ENCODE measurements around the gene MYO3B. TPM values are rescaled to one million over a fixed set of nuclear protein-coding genes. Genes with fewer than 3 reads are reported as not detected.

MYO3B gene
- total and polyA plus RNA-seq, 2 donors (not counting 3 experiments of a cell fraction or from before 2014, with no cell fraction given), result 0.03 TPM; not detected in 1

DNA sequence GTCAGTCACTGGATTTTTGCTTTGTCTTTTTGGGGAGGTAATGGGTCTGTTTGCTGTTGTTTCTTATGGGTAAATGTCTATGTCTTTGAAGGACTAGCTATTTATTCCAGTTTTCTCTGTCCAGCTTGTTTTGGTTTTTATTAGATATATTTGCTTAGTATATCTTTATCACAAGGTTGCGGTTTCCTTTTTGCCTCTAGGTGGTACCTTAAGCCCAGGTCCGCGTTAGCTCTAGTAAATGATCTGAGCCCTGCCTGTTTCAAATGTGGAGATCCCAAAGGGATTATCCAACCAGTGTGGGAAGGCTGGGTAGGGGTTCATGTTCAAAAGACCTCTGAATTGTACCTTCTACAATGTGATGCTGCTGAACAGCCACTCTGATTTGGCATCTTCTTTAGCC, 114.5 kb downstream of the MYO3B start:
- TF ChIP-seq, protein P1, sequence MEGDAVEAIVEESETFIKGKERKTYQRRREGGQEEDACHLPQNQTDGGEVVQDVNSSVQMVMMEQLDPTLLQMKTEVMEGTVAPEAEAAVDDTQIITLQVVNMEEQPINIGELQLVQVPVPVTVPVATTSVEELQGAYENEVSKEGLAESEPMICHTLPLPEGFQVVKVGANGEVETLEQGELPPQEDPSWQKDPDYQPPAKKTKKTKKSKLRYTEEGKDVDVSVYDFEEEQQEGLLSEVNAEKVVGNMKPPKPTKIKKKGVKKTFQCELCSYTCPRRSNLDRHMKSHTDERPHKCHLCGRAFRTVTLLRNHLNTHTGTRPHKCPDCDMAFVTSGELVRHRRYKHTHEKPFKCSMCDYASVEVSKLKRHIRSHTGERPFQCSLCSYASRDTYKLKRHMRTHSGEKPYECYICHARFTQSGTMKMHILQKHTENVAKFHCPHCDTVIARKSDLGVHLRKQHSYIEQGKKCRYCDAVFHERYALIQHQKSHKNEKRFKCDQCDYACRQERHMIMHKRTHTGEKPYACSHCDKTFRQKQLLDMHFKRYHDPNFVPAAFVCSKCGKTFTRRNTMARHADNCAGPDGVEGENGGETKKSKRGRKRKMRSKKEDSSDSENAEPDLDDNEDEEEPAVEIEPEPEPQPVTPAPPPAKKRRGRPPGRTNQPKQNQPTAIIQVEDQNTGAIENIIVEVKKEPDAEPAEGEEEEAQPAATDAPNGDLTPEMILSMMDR (IDR thresholded peaks at IDR 0.05; ENCODE audit: extremely low read depth in 1 of 2, insufficient read depth in 1 of 2, low read depth in 1 of 2, low read length in 2 of 2), result no peak
- TF ChIP-seq GATA2 (IDR thresholded peaks at IDR 0.05; ENCODE audit: insufficient read depth, insufficient read length, low read depth, low read length) (no peak), POLR2A (IDR thresholded peaks at IDR 0.05; ENCODE audit: low read depth, low read length) (no peak), JUN (IDR thresholded peaks at IDR 0.05; ENCODE audit: borderline replicate concordance, insufficient read depth, insufficient read length, low read depth) (no peak)
- CTCF ChIA-PET, result interaction anchor here (0.9 to 1.4 kb wide), 2 partner anchors 10 to 69 kb away, joined by 3 to 4 read pairs; no protein-coding TSS in a partner anchor
- no peak overlapping the region for H3K9ac ChIP-seq (replicated peaks; ENCODE audit: extremely low read depth, insufficient read depth, low read length)
- POLR2A ChIA-PET, result no interaction called here
- no peaks in the 10 kb centered on the region for H4K20me1 ChIP-seq (replicated peaks; ENCODE audit: control insufficient read depth, extremely low read depth, insufficient read depth, low read length)
- no peak overlapping the region for H3K4me2 ChIP-seq (ENCODE audit: insufficient read depth, low read length)
- dilution Hi-C loops (cut with MboI; ENCODE audit: extremely low pct_ligation_motif_present, low sequenced_read_pairs) (no loop called here), intact Hi-C loops (cut with micrococcal nuclease) (no loop called here)
- H3K27me3 ChIP-seq (ENCODE audit: control insufficient read depth in 2 of 2, insufficient read depth in 2 of 2, low read length in 2 of 2), result peaks cover 7 to 30% of the 10 kb centered on the region in 2 experiments
- H3K4me1 ChIP-seq (ENCODE audit: control insufficient read depth, extremely low read depth, insufficient read depth, low read length), result no peaks in the 10 kb centered on the region
- DNase-seq (ENCODE audit: low read depth, low spot score) (no peak), FAIRE-seq (no peak)
- H3K9me1 ChIP-seq (replicated peaks; ENCODE audit: control insufficient read depth, extremely low read depth, insufficient read depth, low read length), result no peaks in the 10 kb centered on the region
- no peaks in the 10 kb centered on the region for H3K79me2 ChIP-seq (ENCODE audit: control insufficient read depth, insufficient read depth, low read length)
- H3K36me3 ChIP-seq (ENCODE audit: control insufficient read depth in 2 of 2, extremely low read depth in 1 of 2, insufficient read depth in 2 of 2, low read length in 2 of 2), result no peaks in the 10 kb centered on the region
- H3K27ac ChIP-seq (ENCODE audit: insufficient read depth, low read depth, low read length), result no peak overlapping the region
- H3K4me3 ChIP-seq (replicated peaks in 1 of 3; ENCODE audit: insufficient read depth in 1 of 3, low read depth in 1 of 3, low read length in 3 of 3), result no peak overlapping the region
- H3K9me3 ChIP-seq (replicated peaks; ENCODE audit: control insufficient read depth, insufficient read depth, low read length), result no peaks in the 10 kb centered on the region
- H2AFZ ChIP-seq (ENCODE audit: low read depth, low read length), result no peak overlapping the region
- BruUV-seq (replicated peaks), result no TSS peak

DNA sequence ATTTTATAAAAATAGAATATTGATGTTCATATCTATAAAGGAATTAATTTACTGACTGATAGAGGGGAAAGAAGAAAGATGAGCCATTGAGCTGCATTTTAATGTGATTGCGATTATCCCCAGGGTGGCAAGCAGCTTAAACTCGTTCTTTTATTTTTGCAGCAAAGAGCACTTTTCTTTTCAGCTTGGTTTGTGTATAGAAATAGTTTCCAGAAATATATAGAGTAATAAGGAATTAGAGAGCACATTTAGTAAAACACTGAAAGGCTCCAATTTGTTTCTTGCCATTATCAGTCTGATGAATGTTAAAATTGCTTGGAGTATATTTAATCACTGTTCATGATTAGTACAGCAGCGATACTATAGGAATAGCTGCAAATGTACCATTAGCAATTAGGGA, 119.5 kb downstream of the MYO3B start:
- no peak for FAIRE-seq
- TF ChIP-seq GATA2 (IDR thresholded peaks at IDR 0.05; ENCODE audit: insufficient read depth, insufficient read length, low read depth, low read length) (no peak), POLR2A (IDR thresholded peaks at IDR 0.05; ENCODE audit: low read depth, low read length) (no peak), EZH2 (IDR thresholded peaks at IDR 0.05; ENCODE audit: borderline replicate concordance, low read depth, low read length, severe bottlenecking) (no peak), POLR2AphosphoS5 (IDR thresholded peaks at IDR 0.05; ENCODE audit: insufficient read depth, low read depth, low read length) (no peak), JUN (IDR thresholded peaks at IDR 0.05; ENCODE audit: borderline replicate concordance, insufficient read depth, insufficient read length, low read depth) (no peak), FOS (IDR thresholded peaks at IDR 0.05; ENCODE audit: borderline replicate concordance, insufficient read depth, low read length) (no peak)
- TF ChIP-seq, protein P1 (IDR thresholded peaks at IDR 0.05; ENCODE audit: extremely low read depth in 1 of 2, insufficient read depth in 1 of 2, low read depth in 1 of 2, low read length in 2 of 2), result no peak
- TF ChIP-seq, protein P2, sequence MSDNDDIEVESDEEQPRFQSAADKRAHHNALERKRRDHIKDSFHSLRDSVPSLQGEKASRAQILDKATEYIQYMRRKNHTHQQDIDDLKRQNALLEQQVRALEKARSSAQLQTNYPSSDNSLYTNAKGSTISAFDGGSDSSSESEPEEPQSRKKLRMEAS (IDR thresholded peaks at IDR 0.05; ENCODE audit: insufficient read depth, insufficient read length), result no peak
- POLR2A ChIA-PET, result no interaction called here

More for the DNA sequence above, 119.5 kb downstream of the MYO3B start:
- CTCF ChIA-PET, result interaction anchor here (0.6 to 1.3 kb wide), 4 partner anchors 19 to 193 kb away, joined by 3 to 6 read pairs (median 3); no protein-coding TSS in a partner anchor
- Histone ChIP-seq H2AFZ (ENCODE audit: low read depth, low read length) (no peak overlapping the region), H3K27ac (ENCODE audit: insufficient read depth, low read depth, low read length) (no peak overlapping the region), H3K9ac (replicated peaks; ENCODE audit: extremely low read depth, insufficient read depth, low read length) (no peak overlapping the region), H3K4me2 (ENCODE audit: insufficient read depth, low read length) (no peak overlapping the region), H3K9me3 (replicated peaks; ENCODE audit: control insufficient read depth, insufficient read depth, low read length) (no peaks in the 10 kb centered on the region), H3K79me2 (ENCODE audit: control insufficient read depth, insufficient read depth, low read length) (no peaks in the 10 kb centered on the region), H3K36me3 (ENCODE audit: control insufficient read depth in 2 of 2, extremely low read depth in 1 of 2, insufficient read depth in 2 of 2, low read length in 2 of 2) (no peaks in the 10 kb centered on the region), H4K20me1 (replicated peaks; ENCODE audit: control insufficient read depth, extremely low read depth, insufficient read depth, low read length) (no peaks in the 10 kb centered on the region), H3K27me3 (ENCODE audit: control insufficient read depth in 2 of 2, insufficient read depth in 2 of 2, low read length in 2 of 2) (peaks cover 6 to 16% of the 10 kb centered on the region in 2 experiments), H3K9me1 (replicated peaks; ENCODE audit: control insufficient read depth, extremely low read depth, insufficient read depth, low read length) (no peaks in the 10 kb centered on the region), H3K4me3 (replicated peaks in 1 of 3; ENCODE audit: insufficient read depth in 1 of 3, low read depth in 1 of 3, low read length in 3 of 3) (no peak overlapping the region), H3K4me1 (ENCODE audit: control insufficient read depth, extremely low read depth, insufficient read depth, low read length) (no peaks in the 10 kb centered on the region)
- DNase-seq (ENCODE audit: low read depth, low spot score), result no peak
- intact Hi-C loops (cut with micrococcal nuclease) (no loop called here), dilution Hi-C loops (cut with MboI; ENCODE audit: extremely low pct_ligation_motif_present, low sequenced_read_pairs) (no loop called here)
- no TSS peak for BruUV-seq (replicated peaks)
